SHP77 (cell line): ENCODE measurements around the gene AGR2.
"Not testable (repeated sequence)": the region's sequence is repeated elsewhere in the genome, so short reads cannot be mapped to it uniquely, and the experiment has no call there.

Experiments
- DNase-seq, 2 experiments: peaks; one replicate each; lab custom pipeline; 2025; lab: John Stamatoyannopoulos, UW

The AGR2 gene

GRCh38 chr7:16804674-16805439 is at the start of gene AGR2:
TSS of gene AGR2 (minus strand) at chr7:16804999. CDS start at chr7:16801796, 3,203 bp downstream.
- peak; percentile 44 to 54 for DNase-seq

GRCh38 chr7:16853189-16853588 is 48.4 kb upstream of the AGR2 start:
- DNase-seq, result not testable (repeated sequence)

GRCh38 chr7:16851829-16852228 is 47.0 kb upstream of the AGR2 start:
- DNase-seq, result no peak

GRCh38 chr7:16850614-16851466 is 46.0 kb upstream of the AGR2 start:
- DNase-seq, result no peak

GRCh38 chr7:16849296-16850148 is 44.7 kb upstream of the AGR2 start:
- DNase-seq, result no peak

- peak; percentile 79 to 89 for DNase-seq
These were observed 42.6 kb upstream of the AGR2 start for GRCh38 chr7:16847381-16847860.

GRCh38 chr7:16846601-16847165 is 41.9 kb upstream of the AGR2 start:
- no peak for DNase-seq

- DNase-seq, result no peak
These were observed 40.9 kb upstream of the AGR2 start for GRCh38 chr7:16845746-16846145.

GRCh38 chr7:16841681-16842080 is 36.9 kb upstream of the AGR2 start:
- no peak for DNase-seq

- DNase-seq, result no peak
These were observed 35.3 kb upstream of the AGR2 start for GRCh38 chr7:16840094-16840493.

GRCh38 chr7:16839646-16840045 is 34.8 kb upstream of the AGR2 start:
- DNase-seq, result no peak

GRCh38 chr7:16838891-16839290 is 34.1 kb upstream of the AGR2 start:
- no peak for DNase-seq

- no peak for DNase-seq
These were observed 33.6 kb upstream of the AGR2 start for GRCh38 chr7:16838386-16838785.

GRCh38 chr7:16836481-16836880 is 31.7 kb upstream of the AGR2 start:
- no peak for DNase-seq

- DNase-seq, result no peak
These were observed 28.6 kb upstream of the AGR2 start for GRCh38 chr7:16833373-16833772.

GRCh38 chr7:16826060-16826459 is 21.3 kb upstream of the AGR2 start:
- DNase-seq, result no peak

GRCh38 chr7:16822029-16822428 is 17.2 kb upstream of the AGR2 start:
- DNase-seq, result no peak

- no peak for DNase-seq
These were observed 13.9 kb upstream of the AGR2 start for GRCh38 chr7:16818732-16819131.

GRCh38 chr7:16817536-16817935 is 12.7 kb upstream of the AGR2 start:
- DNase-seq, result no peak

GRCh38 chr7:16816824-16817223 is 12.0 kb upstream of the AGR2 start:
- DNase-seq, result no peak

GRCh38 chr7:16815001-16815400 is 10.2 kb upstream of the AGR2 start:
- no peak for DNase-seq

GRCh38 chr7:16813232-16813616 is 8.4 kb upstream of the AGR2 start:
- no peak for DNase-seq
